HFF-Myc (cell line): ENCODE results near the gene PRR33.

Source experiments
- DNase-seq: peaks from one replicate; pipeline ENCODE4 v3.0.0-alpha.2; 2011; ENCODE audit warnings: low read depth; ENCODE audit errors: extremely low read depth
- H3K4me3 ChIP-seq: replicated peaks from 2 replicates; pipeline ENCODE4 v1.5.1; 2011; ENCODE audit warnings: low read depth, mild to moderate bottlenecking, control low read depth, low read length
- CTCF ChIP-seq: IDR thresholded peaks from 2 replicates; pipeline ENCODE4 v1.5.1; 2012; ENCODE audit warnings: mild to moderate bottlenecking, low read depth, low read length, control low read depth; ENCODE audit errors: missing control alignments

PRR33 gene

GRCh38 chr11:1846453-1846932 lies 45.2 kb downstream of the PRR33 start:
- no peak for TF ChIP-seq CTCF
- H3K4me3 ChIP-seq, result no peak overlapping the region
- no peak for DNase-seq

GRCh38 chr11:1845561-1846452 lies 45.9 kb downstream of the PRR33 start:
- DNase-seq, result no peak
- no peak for TF ChIP-seq CTCF
- H3K4me3 ChIP-seq, result no peak overlapping the region

GRCh38 chr11:1845095-1845429 lies 46.6 kb downstream of the PRR33 start:
- no peak overlapping the region for H3K4me3 ChIP-seq
- TF ChIP-seq CTCF, result no peak
- DNase-seq, result no peak

GRCh38 chr11:1844221-1845094 lies 47.2 kb downstream of the PRR33 start:
- no peak for TF ChIP-seq CTCF
- no peak for DNase-seq
- H3K4me3 ChIP-seq, result no peak overlapping the region

GRCh38 chr11:1843796-1844195 lies 47.9 kb downstream of the PRR33 start:
- TF ChIP-seq CTCF, result no peak
- no peak overlapping the region for H3K4me3 ChIP-seq
- DNase-seq, result no peak

- H3K4me3 ChIP-seq, result no peak overlapping the region
- no peak for TF ChIP-seq CTCF
- DNase-seq, result no peak
Measured at GRCh38 chr11:1843098-1843473, 48.6 kb downstream of the PRR33 start.
